Measurements from ENCODE around the gene IER5. TPM values are rescaled to one million over a fixed set of nuclear protein-coding genes. Genes with fewer than 3 reads are reported as not detected.
A peak's percentile ranks its signal among the peaks of the same experiment; 100 is the strongest.

The IER5 gene
- total and polyA plus RNA-seq, 9 of the 15 experiments (the other 6 are each of a cell fraction or from before 2014, with no cell fraction given): 2.4 to 32.1 (median 12.0) TPM

GRCh38 chr1:181129771-181130606, 41.5 kb downstream of the IER5 start (continued):
- TF ChIP-seq NEUROD1 (IDR thresholded peaks at IDR 0.05; ENCODE audit: borderline replicate concordance, low read depth, low read length, partially characterized antibody) (peak; percentile 76), ZBTB1 (CRISPR knock-in tag; IDR thresholded peaks at IDR 0.05; ENCODE audit: borderline replicate concordance, low read depth) (no peak), TCF7L2 (IDR thresholded peaks at IDR 0.05; ENCODE audit: low read depth, low read length) (no peak; the same call in 1 of the 2 replicates), ZNF143 (CRISPR knock-in tag; IDR thresholded peaks at IDR 0.05) (no peak), MLX (CRISPR knock-in tag; conservative IDR thresholded peaks at IDR 0.05) (no peak), USF2 (CRISPR knock-in tag; IDR thresholded peaks at IDR 0.05) (no peak), ZNF668 (CRISPR knock-in tag; IDR thresholded peaks at IDR 0.05) (no peak), ETS1 (conservative IDR thresholded peaks at IDR 0.05; ENCODE audit: control insufficient read depth, low read depth, low read length) (no peak), ILK (tag; IDR thresholded peaks at IDR 0.05; ENCODE audit: borderline replicate concordance, low read depth) (no peak), TRIM28 (IDR thresholded peaks at IDR 0.05) (no peak), ZKSCAN1 (IDR thresholded peaks at IDR 0.05; ENCODE audit: low read depth, low read length) (no peak; the same call in 1 of the 2 replicates), HDAC1 (IDR thresholded peaks at IDR 0.05) (peak; percentile 84 to 98), ZSCAN29 (IDR thresholded peaks at IDR 0.05) (no peak), ZBTB2 (IDR thresholded peaks at IDR 0.05) (peak; percentile 17; the same call in 1 of the 2 replicates), NELFE (IDR thresholded peaks at IDR 0.05; ENCODE audit: insufficient read depth, insufficient read length) (no peak), KDM2B (CRISPR knock-in tag; IDR thresholded peaks at IDR 0.05) (no peak), SAFB2 (IDR thresholded peaks at IDR 0.05; ENCODE audit: borderline replicate concordance, low read depth, low read length, severe bottlenecking) (no peak), ZNF766 (CRISPR knock-in tag; conservative IDR thresholded peaks at IDR 0.05) (no peak), HES1 (IDR thresholded peaks at IDR 0.05; ENCODE audit: low read depth) (peak; percentile 96), SIN3A (IDR thresholded peaks at IDR 0.05; ENCODE audit: borderline replicate concordance in 2 of 2, control insufficient read depth in 1 of 2, low read depth in 2 of 2, low read length in 2 of 2) (no peak), GTF2E2 (tag; IDR thresholded peaks at IDR 0.05) (no peak), U2AF2 (optimal IDR thresholded peaks at IDR 0.05; ENCODE audit: low read depth, low read length) (no peak), TAF15 (IDR thresholded peaks at IDR 0.05; ENCODE audit: low read depth, low read length) (no peak)
